Stimulated activated CD4-positive, alpha-beta T cell treated with anti-CD3 and anti-CD28 coated beads, Interleukin-12 subunit alpha, Interleukin-12 subunit beta, amount 100 ng/mL, for 24 hours (primary cell): ENCODE data around the gene LDLR.
"Not testable (repeated sequence)": the region's sequence is repeated elsewhere in the genome, so short reads cannot be mapped to it uniquely, and the experiment has no call there.

ENCODE experiments used
- DNase-seq, 2 experiments: peaks; one replicate each; pipeline ENCODE4 v3.0.0-alpha.2; 2020; ENCODE audit warnings: low read depth in 2 of 2

Gene LDLR

GRCh38 chr19:11070123-11070522 is 19.1 kb upstream of the LDLR start:
- no peak for DNase-seq

GRCh38 chr19:11073568-11073967 is 15.7 kb upstream of the LDLR start:
- DNase-seq: no peak

GRCh38 chr19:11076792-11077191 is 12.5 kb upstream of the LDLR start:
- DNase-seq: not testable (repeated sequence)

- no peak for DNase-seq
Observed at GRCh38 chr19:11078893-11079292, 10.4 kb upstream of the LDLR start.

GRCh38 chr19:11079999-11080398 is 9.3 kb upstream of the LDLR start:
- no peak for DNase-seq

- no peak for DNase-seq
Observed at GRCh38 chr19:11087870-11088505, 1.3 kb upstream of the LDLR start.

GRCh38 chr19:11088506-11089253 is 583 bp upstream of the LDLR start:
- no peak for DNase-seq

GRCh38 chr19:11090014-11090263 is 676 bp downstream of the LDLR start:
- DNase-seq: not testable (repeated sequence)

- DNase-seq: peak; percentile 92 to 98
Observed at GRCh38 chr19:11090264-11090996, 1.2 kb downstream of the LDLR start.

- no peak for DNase-seq
Observed at GRCh38 chr19:11090997-11091702, 1.9 kb downstream of the LDLR start.

GRCh38 chr19:11091703-11092153 is 2.5 kb downstream of the LDLR start:
- peak in 1 of 2 experiments; percentile 22 for DNase-seq

- no peak for DNase-seq
Observed at GRCh38 chr19:11092181-11092538, 2.9 kb downstream of the LDLR start.

GRCh38 chr19:11093689-11094238 is 4.5 kb downstream of the LDLR start:
- DNase-seq: no peak

- no peak for DNase-seq
Observed at GRCh38 chr19:11094520-11094894, 5.2 kb downstream of the LDLR start.

GRCh38 chr19:11096210-11096841 is 7.1 kb downstream of the LDLR start:
- peak in 1 of 2 experiments; percentile 22 for DNase-seq

GRCh38 chr19:11097367-11097766 is 8.1 kb downstream of the LDLR start:
- not testable (repeated sequence) for DNase-seq

GRCh38 chr19:11098327-11098726 is 9.1 kb downstream of the LDLR start:
- no peak for DNase-seq

GRCh38 chr19:11098861-11099260 is 9.6 kb downstream of the LDLR start:
- no peak for DNase-seq

- no peak for DNase-seq
Observed at GRCh38 chr19:11100049-11100448, 10.8 kb downstream of the LDLR start.

GRCh38 chr19:11101057-11101456 is 11.8 kb downstream of the LDLR start:
- DNase-seq: no peak

- DNase-seq: no peak
Observed at GRCh38 chr19:11102944-11103343, 13.7 kb downstream of the LDLR start.

GRCh38 chr19:11103667-11104066 is 14.4 kb downstream of the LDLR start:
- not testable (repeated sequence) for DNase-seq
